Measurements from ENCODE around the gene SATB2. TPM values are rescaled to one million over a fixed set of nuclear protein-coding genes. Genes with fewer than 3 reads are reported as not detected.

Gene SATB2
- total RNA-seq, 1 donor from 2014 or later = 1.6 TPM

- FAIRE-seq = no peak
- DNase-seq (ENCODE audit: low read depth) = no peak
- H3K4me3 ChIP-seq (ENCODE audit: low read depth, low read length) = no peak overlapping the region
Observed at GRCh38 chr2:199335502-199335901, 122.2 kb downstream of the SATB2 start.

GRCh38 chr2:199329466-199329865 lies 128.3 kb downstream of the SATB2 start:
- H3K27me3 ChIP-seq (ENCODE audit: control insufficient read depth, insufficient read depth, low read length) = no peaks in the 10 kb centered on the region
- no peaks in the 10 kb centered on the region for H3K36me3 ChIP-seq (ENCODE audit: control insufficient read depth, insufficient read depth, low read length)
- H3K4me3 ChIP-seq (ENCODE audit: low read depth, low read length) = no peak overlapping the region
- no peak for FAIRE-seq
- no peak for TF ChIP-seq CTCF (IDR thresholded peaks at IDR 0.05; ENCODE audit: insufficient read depth, low read length, severe bottlenecking)
- no peak for DNase-seq (ENCODE audit: low read depth)

More at GRCh38 chr2:199335502-199335901, 122.2 kb downstream of the SATB2 start:
- no peak for TF ChIP-seq CTCF (IDR thresholded peaks at IDR 0.05; ENCODE audit: insufficient read depth, low read length, severe bottlenecking)
- Histone ChIP-seq H3K36me3 (ENCODE audit: control insufficient read depth, insufficient read depth, low read length) (no peaks in the 10 kb centered on the region), H3K27me3 (ENCODE audit: control insufficient read depth, insufficient read depth, low read length) (no peaks in the 10 kb centered on the region)

- DNase-seq (ENCODE audit: low read depth) (no peak), FAIRE-seq (peak; percentile 36)
- H3K27me3 ChIP-seq (ENCODE audit: control insufficient read depth, insufficient read depth, low read length) = no peaks in the 10 kb centered on the region
- no peak overlapping the region for H3K4me3 ChIP-seq (ENCODE audit: low read depth, low read length)
- TF ChIP-seq CTCF (IDR thresholded peaks at IDR 0.05; ENCODE audit: insufficient read depth, low read length, severe bottlenecking) = no peak
- H3K36me3 ChIP-seq (ENCODE audit: control insufficient read depth, insufficient read depth, low read length) = no peaks in the 10 kb centered on the region
Observed at GRCh38 chr2:199329031-199329430, 128.7 kb downstream of the SATB2 start.

- TF ChIP-seq CTCF (IDR thresholded peaks at IDR 0.05; ENCODE audit: insufficient read depth, low read length, severe bottlenecking) = no peak
- Histone ChIP-seq H3K27me3 (ENCODE audit: control insufficient read depth, insufficient read depth, low read length) (no peaks in the 10 kb centered on the region), H3K4me3 (ENCODE audit: low read depth, low read length) (no peak overlapping the region), H3K36me3 (ENCODE audit: control insufficient read depth, insufficient read depth, low read length) (no peaks in the 10 kb centered on the region)
- no peak for FAIRE-seq
- DNase-seq (ENCODE audit: low read depth) = no peak
Observed at GRCh38 chr2:199325881-199326280, 131.9 kb downstream of the SATB2 start.

GRCh38 chr2:199322151-199322550 lies 135.6 kb downstream of the SATB2 start:
- Histone ChIP-seq H3K36me3 (ENCODE audit: control insufficient read depth, insufficient read depth, low read length) (no peaks in the 10 kb centered on the region), H3K4me3 (ENCODE audit: low read depth, low read length) (no peak overlapping the region), H3K27me3 (ENCODE audit: control insufficient read depth, insufficient read depth, low read length) (no peaks in the 10 kb centered on the region)
- DNase-seq (ENCODE audit: low read depth) (no peak), FAIRE-seq (no peak)
- no peak for TF ChIP-seq CTCF (IDR thresholded peaks at IDR 0.05; ENCODE audit: insufficient read depth, low read length, severe bottlenecking)

- no peak for TF ChIP-seq CTCF (IDR thresholded peaks at IDR 0.05; ENCODE audit: insufficient read depth, low read length, severe bottlenecking)
- Histone ChIP-seq H3K4me3 (ENCODE audit: low read depth, low read length) (no peak overlapping the region), H3K36me3 (ENCODE audit: control insufficient read depth, insufficient read depth, low read length) (no peaks in the 10 kb centered on the region), H3K27me3 (ENCODE audit: control insufficient read depth, insufficient read depth, low read length) (no peaks in the 10 kb centered on the region)
- FAIRE-seq (no peak), DNase-seq (ENCODE audit: low read depth) (no peak)
Observed at GRCh38 chr2:199317646-199318045, 140.1 kb downstream of the SATB2 start.
